Stimulated activated CD4-positive, alpha-beta T cell treated with anti-CD3 and anti-CD28 coated beads, Interleukin-1b, Interleukin-23, amount 100 ng/mL, for 48 hours (primary cell): ENCODE data around the gene LARP1B.
"Not testable (repeated sequence)": the region's sequence is repeated elsewhere in the genome, so short reads cannot be mapped to it uniquely, and the experiment has no call there.

Experiments used
- DNase-seq: peaks from one replicate; pipeline ENCODE4 v3.0.0-alpha.2; 2020

The LARP1B gene

DNA sequence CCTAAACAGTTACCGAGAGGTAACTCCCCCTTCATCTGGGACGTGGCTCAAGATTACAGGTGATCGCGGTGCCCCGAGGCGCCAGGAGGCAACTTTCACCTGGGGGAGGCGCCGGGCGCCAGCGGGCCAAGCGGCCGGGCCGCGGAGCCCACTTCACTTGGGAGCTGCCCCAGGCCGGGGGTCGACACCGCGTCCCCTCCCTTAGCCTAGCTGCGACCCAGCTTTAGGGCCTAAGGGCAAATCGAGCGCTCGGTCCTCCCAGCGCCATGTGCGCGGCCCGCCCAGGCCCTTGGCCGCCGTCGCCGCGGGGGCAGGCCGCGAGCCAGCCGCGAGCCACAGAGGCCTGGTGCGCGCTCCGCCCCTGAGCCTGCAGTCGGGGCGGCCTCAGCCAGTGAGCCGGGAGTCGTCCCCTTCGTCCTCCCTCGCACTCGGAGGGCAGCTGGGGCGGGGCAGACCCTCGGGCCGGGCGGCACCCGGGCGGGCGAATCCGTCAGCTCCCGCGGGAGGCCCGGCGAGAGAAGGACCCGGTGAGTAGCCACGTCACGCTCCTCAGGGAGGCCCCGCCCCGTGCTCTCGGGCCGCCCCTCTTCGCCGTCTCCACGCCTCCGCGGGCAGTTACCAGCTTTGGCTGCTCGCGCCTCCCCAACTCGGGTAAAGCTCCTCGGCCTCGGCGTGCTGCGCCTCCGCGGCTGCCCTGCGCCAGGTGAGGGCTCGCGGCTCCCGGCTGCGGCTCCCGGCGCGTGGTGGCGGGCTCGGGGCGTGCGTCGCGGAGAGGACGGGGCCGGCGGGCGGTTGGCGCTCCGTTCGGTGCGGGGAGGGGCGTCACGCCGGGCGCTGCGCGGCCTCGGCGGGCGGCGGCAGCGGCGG is at the start of gene LARP1B:
Gene LARP1B, plus strand, starts transcription at position 614 of the 867 bp plus-strand sequence. CDS start 13,640 bp downstream, outside the sequence.
- DNase-seq = peak; percentile 94

DNA sequence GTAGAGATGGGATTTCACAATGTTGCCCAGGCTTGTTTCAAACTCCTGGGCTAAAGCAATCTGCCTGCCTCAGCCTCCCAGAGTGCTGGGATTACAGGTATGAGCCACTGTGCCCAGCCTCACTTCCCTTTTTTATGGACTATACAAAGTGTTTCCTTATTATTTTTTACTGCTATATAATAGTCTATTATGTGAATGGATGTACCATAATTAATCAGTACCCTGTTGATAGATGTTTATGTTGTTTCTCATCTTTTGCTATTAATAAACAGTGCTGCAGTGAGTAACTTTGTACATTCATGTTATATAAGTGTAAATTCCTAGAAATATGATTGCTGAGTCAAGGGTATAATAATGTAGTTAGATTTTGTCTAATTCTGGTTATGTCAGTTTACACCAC is 35.8 kb upstream of the LARP1B start:
- DNase-seq = no peak

DNA sequence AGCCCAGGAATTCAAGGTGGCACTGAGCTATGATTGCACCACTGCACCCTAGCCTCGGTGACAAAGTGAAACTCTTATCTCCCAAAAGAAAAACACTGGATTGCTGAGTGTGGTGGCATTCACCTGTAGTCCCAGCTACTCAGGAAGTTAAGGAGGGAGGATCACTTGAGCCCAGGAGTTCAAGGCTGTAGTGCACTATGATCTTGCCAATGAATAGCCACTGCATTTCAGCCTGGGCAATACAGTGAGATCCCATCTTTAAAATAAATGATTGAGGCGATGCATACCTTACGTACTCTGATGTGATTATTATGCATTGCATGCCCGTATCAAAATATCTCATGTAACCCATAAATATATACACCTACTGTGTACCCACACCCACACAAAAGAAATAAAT is 31.2 kb upstream of the LARP1B start:
- DNase-seq = no peak

DNA sequence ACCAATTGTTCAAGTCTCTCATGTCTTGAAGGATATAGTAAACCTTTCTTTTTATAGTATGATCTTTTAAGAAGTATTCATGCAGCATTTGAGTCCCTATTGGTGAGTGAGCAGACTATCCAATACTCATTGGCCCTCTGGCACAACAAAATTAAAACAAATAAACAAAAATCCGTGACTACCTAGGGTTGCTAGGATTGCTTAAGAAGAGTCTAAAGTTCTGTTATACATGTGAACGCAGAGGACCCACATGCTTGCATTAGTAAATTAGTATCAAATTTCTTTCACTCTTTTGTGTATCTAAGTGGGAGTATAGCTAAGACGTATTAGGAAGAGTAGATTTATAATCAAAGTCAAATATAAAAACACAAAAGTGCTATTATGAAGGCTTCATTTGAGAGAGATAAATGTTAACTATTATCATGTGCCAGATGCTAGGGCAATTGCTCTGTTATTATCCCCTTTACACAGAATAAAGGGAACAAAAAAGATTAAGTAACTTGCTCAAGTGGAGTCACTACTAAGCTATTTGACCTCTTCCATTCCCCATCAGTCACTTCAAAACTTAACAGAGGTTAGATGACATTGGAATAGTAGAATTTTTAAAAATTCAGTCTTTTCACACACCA is 29.2 kb upstream of the LARP1B start:
- DNase-seq = no peak

DNA sequence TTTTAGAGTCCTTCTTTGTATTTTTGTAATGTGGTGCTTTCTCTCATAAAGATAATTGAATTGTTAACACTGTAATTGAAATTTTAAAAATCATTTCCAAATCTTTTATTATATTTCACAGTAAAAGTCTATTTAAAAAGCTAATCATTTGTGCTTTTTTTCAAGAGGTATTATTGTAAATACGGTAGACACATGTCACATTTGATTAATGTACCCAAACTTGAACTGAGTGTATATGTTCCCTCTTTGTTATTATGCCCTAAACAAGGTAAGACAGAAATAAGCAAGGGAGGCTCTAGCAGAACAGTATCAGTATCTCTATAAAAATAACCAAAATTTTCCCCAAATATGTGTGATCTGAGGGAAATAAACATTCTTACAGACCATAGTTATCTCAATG is 21.5 kb upstream of the LARP1B start:
- no peak for DNase-seq

DNA sequence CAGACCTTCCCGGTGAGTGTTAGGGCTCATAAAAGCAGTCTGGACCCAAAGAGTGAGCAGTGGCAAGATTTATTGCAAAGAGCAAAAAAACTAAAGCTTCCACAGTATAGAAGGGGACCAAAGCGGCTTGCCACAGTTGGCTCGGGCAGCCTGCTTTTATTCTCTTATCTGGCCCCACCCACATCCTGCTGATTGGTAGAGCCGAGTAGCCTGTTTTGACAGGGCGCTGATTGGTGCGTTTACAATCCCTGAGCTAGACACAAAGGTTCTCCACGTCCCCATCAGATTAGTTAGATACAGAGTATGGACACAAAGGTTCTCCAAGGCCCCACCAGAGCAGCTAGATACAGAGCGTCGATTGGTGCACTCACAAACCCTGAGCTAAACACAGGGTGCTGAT is 14.1 kb upstream of the LARP1B start:
- DNase-seq = not testable (repeated sequence)

DNA sequence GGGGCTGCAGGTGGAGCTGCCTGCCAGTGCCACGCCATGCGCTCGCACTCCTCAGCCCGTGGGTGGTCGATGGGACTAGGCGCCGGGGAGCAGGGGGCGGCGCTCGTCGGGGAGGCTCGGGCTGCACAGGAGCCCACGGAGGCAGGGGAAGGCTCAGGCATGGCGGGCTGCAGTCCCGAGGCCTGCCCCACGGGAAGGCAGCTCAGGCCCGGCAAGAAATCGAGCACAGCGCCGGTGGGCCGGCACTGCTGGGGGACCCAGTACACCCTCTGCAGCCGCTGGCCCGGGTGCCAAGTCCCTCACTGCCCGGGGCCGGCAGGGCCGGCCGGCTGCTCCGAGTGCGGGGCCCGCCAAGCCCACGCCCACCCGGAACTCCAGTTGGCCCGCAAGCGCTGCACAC is 13.6 kb upstream of the LARP1B start:
- not testable (repeated sequence) for DNase-seq

DNA sequence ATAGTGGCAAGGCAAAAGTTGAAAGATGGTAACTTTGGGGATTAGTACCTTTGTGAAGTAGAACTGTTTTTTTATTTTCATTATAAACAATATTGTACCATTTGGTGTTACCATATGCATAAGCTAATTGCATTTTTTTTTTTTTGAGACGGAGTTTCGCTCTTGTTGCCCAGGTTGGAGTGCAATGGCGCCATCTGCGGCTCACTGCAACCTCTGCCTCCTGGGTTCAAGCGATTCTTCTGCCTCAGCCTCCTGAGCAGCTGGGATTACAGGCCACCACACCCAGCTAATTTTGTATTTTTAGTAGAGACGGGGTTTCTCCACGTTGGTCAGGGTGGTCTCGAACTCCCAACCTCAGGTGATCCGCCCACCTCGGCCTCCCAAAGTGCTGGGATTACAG is 9.9 kb upstream of the LARP1B start:
- DNase-seq = not testable (repeated sequence)

DNA sequence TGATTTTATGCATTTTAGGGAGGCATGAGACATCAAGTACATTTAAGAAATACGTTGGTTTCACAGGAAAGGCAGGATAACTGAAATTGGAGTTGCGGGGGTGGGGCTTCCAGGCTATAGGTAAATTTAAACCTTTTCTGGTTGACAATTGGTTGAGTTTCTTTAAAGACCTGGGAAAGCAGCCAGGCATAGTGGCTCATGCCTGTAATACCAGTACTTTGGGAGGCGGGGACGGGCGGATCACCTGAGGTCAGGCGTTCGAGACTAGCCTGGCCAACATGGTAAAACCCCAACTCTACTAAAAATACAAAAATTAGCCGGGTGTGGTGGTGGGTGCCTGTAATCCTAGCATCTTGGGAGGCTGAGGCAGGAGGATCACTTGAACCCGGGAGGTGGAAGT is 6.2 kb upstream of the LARP1B start:
- not testable (repeated sequence) for DNase-seq

DNA sequence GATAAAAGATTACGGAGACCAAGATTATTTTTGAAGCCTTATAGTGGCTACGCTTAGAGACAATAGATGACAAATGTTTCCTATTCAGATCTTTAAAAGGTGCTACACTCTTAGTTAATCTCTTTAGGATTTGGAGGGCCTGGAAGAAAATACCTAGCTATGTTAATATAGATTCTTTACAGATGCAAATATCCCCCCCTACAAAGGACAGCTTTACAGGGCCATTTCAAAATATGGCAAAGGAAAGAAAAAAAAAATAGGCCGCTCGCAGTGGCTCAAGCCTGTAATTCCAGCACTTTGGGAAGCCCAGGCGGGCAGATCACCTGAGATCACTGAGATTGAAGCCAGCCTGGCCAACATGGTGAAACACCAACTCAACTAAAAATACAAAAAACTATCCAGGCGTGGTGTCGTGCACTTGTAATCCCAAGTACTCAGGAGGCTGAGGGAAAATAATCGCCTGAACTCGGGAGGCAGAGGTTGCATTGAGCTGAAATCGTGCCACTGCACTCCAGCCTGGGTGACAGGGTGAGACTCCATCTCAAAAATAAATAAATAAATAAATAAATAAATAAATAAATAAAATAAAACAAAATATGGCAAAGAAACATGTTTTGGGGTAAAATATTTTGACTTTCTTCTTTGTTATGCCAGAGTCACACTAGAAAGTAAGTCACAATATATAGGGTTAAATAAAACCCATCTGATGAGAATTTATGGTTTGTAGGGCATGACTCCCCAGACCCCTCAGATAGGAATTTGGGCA is 5.5 kb upstream of the LARP1B start:
- not testable (repeated sequence) for DNase-seq

DNA sequence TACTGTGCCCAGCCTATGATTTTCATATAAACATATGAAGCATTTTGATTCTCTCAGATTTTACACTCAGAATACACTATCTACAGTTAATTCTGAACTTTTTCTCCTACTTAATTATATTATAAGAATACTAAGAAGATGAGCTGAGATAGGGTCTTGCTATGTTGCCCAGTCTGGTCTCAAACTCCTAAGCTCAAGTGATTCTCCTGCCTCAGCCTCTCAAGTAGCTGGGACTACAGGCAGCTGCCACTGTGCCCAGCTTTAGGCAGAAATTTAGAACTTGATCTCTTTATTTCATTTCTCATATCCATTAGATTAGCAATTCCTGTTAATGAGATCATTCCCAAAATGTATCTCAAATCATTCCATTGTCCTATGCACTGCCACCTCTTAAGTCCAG is 4.7 kb upstream of the LARP1B start:
- no peak for DNase-seq

DNA sequence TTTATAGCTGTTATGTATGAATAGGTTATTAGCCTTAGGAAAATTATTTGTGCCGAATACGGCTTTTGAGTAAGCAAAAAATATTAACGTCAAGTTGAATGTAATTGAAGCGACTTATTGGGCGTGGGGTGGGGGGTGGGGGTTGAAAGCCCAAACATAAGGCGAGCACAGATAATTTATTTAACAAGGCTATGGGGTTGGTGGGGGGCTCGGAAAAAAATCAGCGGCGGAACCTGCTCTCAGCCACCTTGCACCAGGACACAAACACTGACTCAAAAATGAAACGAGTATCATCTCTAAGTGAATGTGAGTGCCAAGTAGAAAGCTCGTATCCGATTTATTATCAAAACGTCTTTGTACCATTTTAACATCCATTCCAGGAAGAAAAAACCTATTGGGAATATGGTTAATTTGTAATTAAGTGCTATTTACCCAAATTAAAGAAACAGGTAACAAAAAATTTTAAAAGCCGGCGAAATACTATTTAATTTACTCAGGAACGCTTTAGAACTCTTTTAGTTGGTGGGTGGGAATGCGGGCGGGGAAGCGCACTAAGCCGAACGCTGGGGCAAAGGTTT is 902 bp upstream of the LARP1B start:
- no peak for DNase-seq

DNA sequence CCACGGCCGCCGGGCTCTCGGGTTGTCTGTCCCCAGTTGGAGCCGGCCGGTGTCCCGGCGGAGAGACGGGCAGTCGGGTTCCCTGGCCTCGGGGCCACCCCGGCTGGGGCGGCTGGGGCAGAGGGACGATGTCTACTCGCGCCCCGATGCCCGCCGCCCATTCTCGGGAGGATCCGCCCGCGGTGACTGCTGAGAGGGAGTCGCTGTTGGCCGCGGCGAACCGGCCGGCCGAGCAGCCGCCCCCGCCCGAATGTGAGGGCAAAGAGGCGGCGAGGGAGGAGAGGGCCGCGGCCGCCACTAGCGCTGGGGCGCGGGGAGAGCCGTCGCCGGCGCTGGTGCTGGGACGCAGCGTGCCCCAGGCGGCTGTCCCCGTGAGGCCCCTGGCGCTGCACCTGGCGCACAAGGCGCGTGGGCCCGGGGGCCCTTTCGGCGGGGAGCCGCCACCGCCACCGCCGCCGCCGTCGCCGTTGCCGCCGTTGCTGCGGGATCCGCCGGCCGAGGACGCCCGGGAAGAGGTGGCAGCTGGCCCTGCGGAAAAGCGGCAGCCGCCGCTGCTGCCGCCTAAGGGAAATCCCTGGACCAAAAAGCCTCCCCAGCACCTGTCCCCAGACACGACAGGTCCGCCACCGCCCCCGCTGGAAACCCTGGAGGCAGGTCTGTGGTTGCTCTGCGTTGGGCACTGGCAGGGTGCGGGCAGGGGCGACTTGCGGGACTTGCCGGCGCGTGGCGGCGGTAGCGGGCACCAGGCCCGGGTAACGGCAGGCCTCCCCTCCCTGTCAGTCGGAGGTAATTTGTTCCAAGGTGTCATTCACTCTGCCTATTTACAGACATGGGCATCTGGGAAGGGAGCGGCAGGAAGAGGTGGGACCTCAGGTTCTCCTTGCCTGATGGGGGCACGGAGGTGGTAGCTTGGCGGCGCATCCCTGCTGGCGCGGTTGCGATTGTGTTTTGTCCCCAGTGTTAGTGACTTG is 739 bp downstream of the LARP1B start:
- DNase-seq = peak; percentile 62

DNA sequence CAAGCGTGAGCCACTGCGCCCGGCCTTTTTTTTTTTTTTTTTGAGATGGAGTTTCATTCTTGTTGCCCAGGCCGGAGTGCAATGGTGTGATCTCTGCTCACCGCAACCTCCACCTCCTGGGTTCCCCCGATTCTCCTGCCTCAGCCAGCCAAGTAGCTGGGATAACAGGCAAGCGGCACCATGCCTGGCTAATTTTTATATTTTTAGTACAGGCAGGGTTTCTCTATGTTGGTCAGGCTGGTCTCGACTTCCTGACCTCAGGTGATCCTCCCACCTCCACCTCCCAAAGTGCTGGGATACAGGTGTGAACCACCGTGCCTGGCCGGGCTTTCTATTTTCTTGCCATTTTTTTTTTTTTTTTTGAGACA is 5.3 kb downstream of the LARP1B start:
- not testable (repeated sequence) for DNase-seq

DNA sequence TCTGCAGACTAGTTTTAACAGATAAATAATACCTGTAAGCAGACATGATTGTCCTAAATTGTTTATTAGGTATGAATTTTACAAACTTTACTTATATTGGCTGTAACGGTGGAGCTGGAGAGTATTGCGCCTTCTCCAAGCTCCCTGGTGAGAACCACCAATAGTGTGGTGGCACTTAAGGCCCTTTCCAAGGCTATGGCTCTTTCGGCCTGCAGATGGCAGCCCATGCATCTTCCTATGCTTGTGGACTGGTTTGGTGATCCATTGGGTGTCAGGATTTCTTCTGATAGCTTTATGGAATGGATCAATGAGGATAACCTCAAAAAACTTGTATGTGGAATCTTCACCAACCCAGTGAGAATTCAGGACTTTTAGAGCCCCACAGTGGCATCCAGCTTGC is 7.8 kb downstream of the LARP1B start:
- peak; percentile 3 for DNase-seq

DNA sequence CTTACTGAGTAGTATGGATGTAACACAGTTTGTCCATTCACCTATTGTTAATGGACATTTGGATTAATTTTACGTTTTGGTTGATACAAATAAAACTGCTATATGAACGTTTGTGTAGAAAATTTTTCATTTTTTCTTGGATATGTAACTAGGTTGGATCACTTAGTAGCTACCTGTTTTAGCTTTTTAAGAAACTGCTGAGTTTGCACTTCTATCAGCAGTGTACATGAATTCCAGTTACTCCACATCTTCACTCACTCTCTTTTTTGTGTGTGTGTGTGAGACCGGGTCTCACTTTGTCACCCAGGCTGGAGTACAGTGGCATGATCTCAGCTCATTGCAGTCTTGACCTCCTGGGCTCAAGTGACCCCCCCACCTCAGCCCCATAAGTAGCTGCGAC is 15.4 kb downstream of the LARP1B start:
- no peak for DNase-seq

DNA sequence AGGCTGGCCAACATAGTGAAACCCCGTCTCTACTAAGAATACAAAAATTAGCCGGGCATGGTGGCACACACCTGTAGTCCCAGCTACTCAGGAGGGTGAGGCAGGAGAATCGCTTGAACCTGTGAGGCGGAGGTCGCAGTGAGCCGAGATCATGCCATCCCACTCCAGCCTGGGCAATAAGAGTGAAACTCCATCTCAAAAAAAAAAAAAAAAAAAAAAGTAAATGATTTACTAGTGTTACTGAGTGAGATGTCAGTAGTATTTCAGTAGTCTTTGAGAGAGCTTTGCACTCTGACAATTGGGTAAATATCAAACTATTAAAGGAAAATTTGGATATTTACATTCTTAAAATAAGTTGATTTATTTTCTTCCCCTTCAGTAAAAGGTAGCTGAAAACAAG is 34.2 kb downstream of the LARP1B start:
- DNase-seq = not testable (repeated sequence)

DNA sequence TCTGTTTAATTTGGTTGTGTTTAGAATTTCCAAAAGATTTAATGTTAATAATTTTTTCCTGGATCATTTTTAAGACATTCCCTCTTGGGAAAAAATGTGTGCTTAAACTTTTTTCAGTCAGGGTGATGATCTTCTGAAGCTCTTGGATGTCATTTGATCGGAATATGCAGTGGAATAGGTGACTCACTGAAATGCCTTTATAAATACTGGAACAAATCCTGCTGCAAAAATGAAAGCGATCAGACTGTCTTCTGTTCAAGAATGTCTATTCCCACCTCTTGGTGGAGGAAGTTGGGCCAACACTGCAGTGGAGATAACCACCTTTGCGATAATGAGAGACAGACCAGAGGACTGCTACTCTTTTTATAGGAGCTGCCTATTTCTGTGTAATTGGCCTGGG is 46.7 kb downstream of the LARP1B start:
- DNase-seq = no peak

DNA sequence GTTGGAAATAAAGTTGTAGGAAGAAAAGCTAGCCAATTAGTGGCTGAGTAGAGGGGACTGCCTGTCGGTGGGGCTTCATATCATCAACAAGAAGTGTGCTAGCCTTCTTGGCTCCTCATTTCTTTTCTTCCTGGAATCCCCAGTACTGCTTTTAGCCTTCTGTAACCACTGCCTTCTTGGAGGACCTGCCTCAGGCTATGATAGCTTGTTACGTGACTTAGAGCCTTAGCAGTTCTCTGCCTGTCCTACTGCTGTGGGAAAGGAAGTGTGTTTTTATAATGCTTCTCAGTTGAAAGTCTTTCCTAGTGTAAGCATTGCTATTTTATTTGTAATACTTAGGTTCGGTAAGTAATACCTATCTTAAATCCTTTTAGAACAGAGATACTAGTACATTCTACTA is 61.9 kb downstream of the LARP1B start:
- DNase-seq = no peak

DNA sequence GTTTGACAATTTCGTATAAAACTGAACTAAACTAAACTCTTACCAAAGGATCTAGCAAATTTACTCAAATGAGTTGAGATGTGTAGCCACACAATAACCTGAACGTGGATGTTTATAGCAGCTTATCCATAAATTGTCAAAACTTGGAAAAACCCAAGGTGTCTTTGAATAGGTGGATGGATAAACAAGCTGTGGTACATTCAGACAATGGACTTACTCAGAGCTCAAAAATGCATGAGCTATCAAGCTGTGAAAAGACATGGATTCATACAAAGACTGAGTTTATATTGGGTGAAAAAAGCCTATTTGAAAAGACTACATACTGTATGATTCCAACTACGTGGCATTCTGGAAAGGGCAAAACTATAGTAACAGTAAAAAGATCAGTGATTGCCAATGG is 69.5 kb downstream of the LARP1B start:
- DNase-seq = no peak

DNA sequence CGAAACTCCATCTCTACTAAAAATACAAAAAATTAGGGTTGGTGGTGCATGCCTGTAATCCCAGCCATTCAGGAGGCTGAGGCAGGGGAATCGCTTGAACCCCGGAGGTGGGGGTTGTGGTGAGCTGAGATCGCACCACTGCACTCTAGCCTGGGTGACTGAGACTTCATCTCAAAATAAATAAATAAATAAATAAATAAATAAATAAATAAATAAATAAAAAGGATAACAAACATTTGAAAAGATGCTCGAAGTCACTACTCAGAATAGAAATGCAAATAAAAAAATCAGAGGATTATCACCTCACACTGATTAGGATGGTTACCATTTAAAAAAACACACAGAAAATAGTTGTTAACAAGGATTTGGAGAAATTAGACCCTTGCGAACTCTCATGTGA is 73.8 kb downstream of the LARP1B start:
- no peak for DNase-seq

DNA sequence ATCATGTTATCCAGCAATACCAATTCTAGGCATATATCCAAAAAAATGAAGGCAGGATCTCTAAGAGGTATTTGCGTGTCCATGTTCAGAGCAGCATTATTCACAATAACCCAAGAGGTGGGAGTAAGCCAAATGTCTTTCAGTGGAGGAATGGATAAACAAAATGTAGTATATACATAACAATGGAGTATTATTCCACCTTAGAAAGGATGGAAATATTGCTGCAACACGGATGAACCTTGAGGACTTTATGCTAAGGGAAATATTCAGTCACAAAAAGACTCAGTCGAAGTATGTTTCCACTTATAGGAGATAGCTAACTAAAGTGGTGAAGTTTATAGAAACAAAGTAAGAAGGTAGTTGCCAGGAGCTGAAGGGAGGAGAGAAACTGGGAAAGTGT is 74.3 kb downstream of the LARP1B start:
- DNase-seq = no peak
